NCI-H1105 (cell line): ENCODE results near the gene RNASEH1.

ENCODE experiments used
- DNase-seq: peaks from one replicate; lab custom pipeline; 2025; lab: John Stamatoyannopoulos, UW

Gene RNASEH1

GRCh38 chr2:3553946-3554345 is 4.2 kb downstream of the RNASEH1 start:
- no peak for DNase-seq

- no peak for DNase-seq
These were observed 10.2 kb downstream of the RNASEH1 start for GRCh38 chr2:3547915-3548314.

GRCh38 chr2:3545788-3546478 is 12.2 kb downstream of the RNASEH1 start:
- DNase-seq = no peak

- DNase-seq = no peak
These were observed 15.0 kb downstream of the RNASEH1 start for GRCh38 chr2:3543023-3543683.

- no peak for DNase-seq
These were observed 16.0 kb downstream of the RNASEH1 start for GRCh38 chr2:3542107-3542506.

GRCh38 chr2:3539836-3540235 is 18.3 kb downstream of the RNASEH1 start:
- DNase-seq = no peak

- DNase-seq = no peak
These were observed 21.2 kb downstream of the RNASEH1 start for GRCh38 chr2:3536682-3537632.

GRCh38 chr2:3535794-3536681 is 22.1 kb downstream of the RNASEH1 start:
- DNase-seq = no peak

- no peak for DNase-seq
These were observed 22.7 kb downstream of the RNASEH1 start for GRCh38 chr2:3535467-3535793.

- DNase-seq = no peak
These were observed 23.8 kb downstream of the RNASEH1 start for GRCh38 chr2:3534251-3534814.

GRCh38 chr2:3533836-3534235 is 24.3 kb downstream of the RNASEH1 start:
- no peak for DNase-seq

GRCh38 chr2:3532941-3533340 is 25.2 kb downstream of the RNASEH1 start:
- DNase-seq = no peak

GRCh38 chr2:3529316-3530025 is 28.7 kb downstream of the RNASEH1 start:
- DNase-seq = no peak

- DNase-seq = no peak
These were observed 30.0 kb downstream of the RNASEH1 start for GRCh38 chr2:3527886-3528785.

GRCh38 chr2:3526871-3527270 is 31.3 kb downstream of the RNASEH1 start:
- DNase-seq = no peak

GRCh38 chr2:3523551-3524041 is 34.5 kb downstream of the RNASEH1 start:
- no peak for DNase-seq

- no peak for DNase-seq
These were observed 35.1 kb downstream of the RNASEH1 start for GRCh38 chr2:3522961-3523421.

- DNase-seq = no peak
These were observed 37.5 kb downstream of the RNASEH1 start for GRCh38 chr2:3520591-3520990.
